Measurements from ENCODE around the gene ACSM5.
A peak's percentile ranks its signal among the peaks of the same experiment; 100 is the strongest.

The ACSM5 gene

GRCh38 chr16:20385844-20386832 is 23.2 kb upstream of the ACSM5 start:
- Histone ChIP-seq H3K4me1 (ENCODE audit: control insufficient read depth, low read depth, low read length) (no peaks in the 10 kb centered on the region), H2BK120ac (ENCODE audit: low read depth, low read length) (no peak overlapping the region), H4K8ac (ENCODE audit: low read depth, low read length) (no peak overlapping the region), H3K79me1 (ENCODE audit: low read length) (no peaks in the 10 kb centered on the region), H3K27me3 (ENCODE audit: insufficient read depth, low read length, poor library complexity) (no peaks in the 10 kb centered on the region), H3K4me2 (ENCODE audit: low read length) (peak overlapping the region; percentile 84), H3K4ac (ENCODE audit: low read depth, low read length) (no peak overlapping the region), H3K36me3 (ENCODE audit: control insufficient read depth, insufficient read depth, low read length) (no peaks in the 10 kb centered on the region), H3K27ac (ENCODE audit: low read depth, low read length) (no peak overlapping the region), H3K56ac (ENCODE audit: low read length) (peak overlapping the region; percentile 81), H3K9ac (ENCODE audit: low read length) (peak overlapping the region; percentile 60), H4K5ac (ENCODE audit: low read length) (no peak overlapping the region), H3K4me3 (ENCODE audit: low read length) (peak overlapping the region; percentile 22), H2BK15ac (replicated peaks; ENCODE audit: low read depth) (no peak overlapping the region), H2BK5ac (ENCODE audit: low read length) (no peak overlapping the region), H3K18ac (ENCODE audit: low read length) (no peak overlapping the region), H3K23ac (ENCODE audit: low read length) (no peak overlapping the region), H2AK5ac (ENCODE audit: low read length) (no peak overlapping the region), H3K79me2 (ENCODE audit: control insufficient read depth, insufficient read depth, low read length) (no peaks in the 10 kb centered on the region)
- peak; percentile 70 for DNase-seq
- WGBS (ENCODE audit: extremely low coverage, insufficient coverage, low lambda C conversion rate): no CpG with 5 or more reads among the region's 30 CpGs

GRCh38 chr16:20387978-20388377 is 21.4 kb upstream of the ACSM5 start:
- Histone ChIP-seq H3K56ac (ENCODE audit: low read length) (no peak overlapping the region), H2AK5ac (ENCODE audit: low read length) (no peak overlapping the region), H3K27me3 (ENCODE audit: insufficient read depth, low read length, poor library complexity) (no peaks in the 10 kb centered on the region), H3K23ac (ENCODE audit: low read length) (no peak overlapping the region), H3K4me3 (ENCODE audit: low read length) (no peak overlapping the region), H4K8ac (ENCODE audit: low read depth, low read length) (no peak overlapping the region), H3K4me2 (ENCODE audit: low read length) (no peak overlapping the region), H3K79me2 (ENCODE audit: control insufficient read depth, insufficient read depth, low read length) (no peaks in the 10 kb centered on the region), H2BK5ac (ENCODE audit: low read length) (no peak overlapping the region), H3K27ac (ENCODE audit: low read depth, low read length) (no peak overlapping the region), H3K18ac (ENCODE audit: low read length) (no peak overlapping the region), H3K9ac (ENCODE audit: low read length) (no peak overlapping the region), H3K79me1 (ENCODE audit: low read length) (no peaks in the 10 kb centered on the region), H4K5ac (ENCODE audit: low read length) (no peak overlapping the region), H3K4ac (ENCODE audit: low read depth, low read length) (no peak overlapping the region), H2BK15ac (replicated peaks; ENCODE audit: low read depth) (no peak overlapping the region), H3K36me3 (ENCODE audit: control insufficient read depth, insufficient read depth, low read length) (no peaks in the 10 kb centered on the region), H3K4me1 (ENCODE audit: control insufficient read depth, low read depth, low read length) (no peaks in the 10 kb centered on the region), H2BK120ac (ENCODE audit: low read depth, low read length) (no peak overlapping the region)
- no peak for DNase-seq
- no CpG with 5 or more reads among the region's 3 CpGs for WGBS (ENCODE audit: extremely low coverage, insufficient coverage, low lambda C conversion rate)

- H3K9ac ChIP-seq (ENCODE audit: low read length): no peak overlapping the region
- WGBS (ENCODE audit: extremely low coverage, insufficient coverage, low lambda C conversion rate): no CpG with 5 or more reads among the region's 1 CpG
- no peak overlapping the region for H2AK5ac ChIP-seq (ENCODE audit: low read length)
- no peak overlapping the region for H2BK5ac ChIP-seq (ENCODE audit: low read length)
- H3K79me2 ChIP-seq (ENCODE audit: control insufficient read depth, insufficient read depth, low read length): no peaks in the 10 kb centered on the region
- H3K56ac ChIP-seq (ENCODE audit: low read length): no peak overlapping the region
- no peak overlapping the region for H2BK15ac ChIP-seq (replicated peaks; ENCODE audit: low read depth)
- no peak overlapping the region for H3K27ac ChIP-seq (ENCODE audit: low read depth, low read length)
- H2BK120ac ChIP-seq (ENCODE audit: low read depth, low read length): no peak overlapping the region
- no peak overlapping the region for H3K4ac ChIP-seq (ENCODE audit: low read depth, low read length)
- H3K4me3 ChIP-seq (ENCODE audit: low read length): no peak overlapping the region
- no peak for DNase-seq
- no peaks in the 10 kb centered on the region for H3K36me3 ChIP-seq (ENCODE audit: control insufficient read depth, insufficient read depth, low read length)
- H3K4me2 ChIP-seq (ENCODE audit: low read length): no peak overlapping the region
- H4K5ac ChIP-seq (ENCODE audit: low read length): no peak overlapping the region
- H3K79me1 ChIP-seq (ENCODE audit: low read length): no peaks in the 10 kb centered on the region
- no peak overlapping the region for H4K8ac ChIP-seq (ENCODE audit: low read depth, low read length)
- no peak overlapping the region for H3K18ac ChIP-seq (ENCODE audit: low read length)
- H3K27me3 ChIP-seq (ENCODE audit: insufficient read depth, low read length, poor library complexity): no peaks in the 10 kb centered on the region
- no peak overlapping the region for H3K23ac ChIP-seq (ENCODE audit: low read length)
- H3K4me1 ChIP-seq (ENCODE audit: control insufficient read depth, low read depth, low read length): no peaks in the 10 kb centered on the region
Measured at GRCh38 chr16:20388854-20389253, 20.5 kb upstream of the ACSM5 start.

GRCh38 chr16:20391045-20391444 is 18.3 kb upstream of the ACSM5 start:
- no peaks in the 10 kb centered on the region for H3K27me3 ChIP-seq (ENCODE audit: insufficient read depth, low read length, poor library complexity)

GRCh38 chr16:20393801-20394577 is 15.3 kb upstream of the ACSM5 start:
- no peaks in the 10 kb centered on the region for H3K79me1 ChIP-seq (ENCODE audit: low read length)
- no peaks in the 10 kb centered on the region for H3K79me2 ChIP-seq (ENCODE audit: control insufficient read depth, insufficient read depth, low read length)
- no peak overlapping the region for H3K56ac ChIP-seq (ENCODE audit: low read length)
- no peak overlapping the region for H3K23ac ChIP-seq (ENCODE audit: low read length)
- no peak overlapping the region for H3K18ac ChIP-seq (ENCODE audit: low read length)
- DNase-seq: no peak
- H3K36me3 ChIP-seq (ENCODE audit: control insufficient read depth, insufficient read depth, low read length): no peaks in the 10 kb centered on the region
- no peak overlapping the region for H3K9ac ChIP-seq (ENCODE audit: low read length)
- no peak overlapping the region for H3K4ac ChIP-seq (ENCODE audit: low read depth, low read length)
- H2BK5ac ChIP-seq (ENCODE audit: low read length): no peak overlapping the region
- H2AK5ac ChIP-seq (ENCODE audit: low read length): no peak overlapping the region
- no CpG with 5 or more reads among the region's 2 CpGs for WGBS (ENCODE audit: extremely low coverage, insufficient coverage, low lambda C conversion rate)
- no peaks in the 10 kb centered on the region for H3K27me3 ChIP-seq (ENCODE audit: insufficient read depth, low read length, poor library complexity)
- H4K5ac ChIP-seq (ENCODE audit: low read length): no peak overlapping the region
- H2BK120ac ChIP-seq (ENCODE audit: low read depth, low read length): no peak overlapping the region
- no peak overlapping the region for H3K4me3 ChIP-seq (ENCODE audit: low read length)
- no peak overlapping the region for H4K8ac ChIP-seq (ENCODE audit: low read depth, low read length)
- H3K4me2 ChIP-seq (ENCODE audit: low read length): no peak overlapping the region
- H3K27ac ChIP-seq (ENCODE audit: low read depth, low read length): no peak overlapping the region
- H2BK15ac ChIP-seq (replicated peaks; ENCODE audit: low read depth): no peak overlapping the region
- H3K4me1 ChIP-seq (ENCODE audit: control insufficient read depth, low read depth, low read length): no peaks in the 10 kb centered on the region

More at GRCh38 chr16:20391045-20391444, 18.3 kb upstream of the ACSM5 start:
- H3K9ac ChIP-seq (ENCODE audit: low read length): no peak overlapping the region
- no peak overlapping the region for H2BK5ac ChIP-seq (ENCODE audit: low read length)
- H4K5ac ChIP-seq (ENCODE audit: low read length): no peak overlapping the region
- no peak overlapping the region for H2AK5ac ChIP-seq (ENCODE audit: low read length)
- no peak overlapping the region for H3K18ac ChIP-seq (ENCODE audit: low read length)
- H3K79me2 ChIP-seq (ENCODE audit: control insufficient read depth, insufficient read depth, low read length): no peaks in the 10 kb centered on the region
- no peaks in the 10 kb centered on the region for H3K36me3 ChIP-seq (ENCODE audit: control insufficient read depth, insufficient read depth, low read length)
- H3K27ac ChIP-seq (ENCODE audit: low read depth, low read length): no peak overlapping the region
- H3K23ac ChIP-seq (ENCODE audit: low read length): no peak overlapping the region
- no peak overlapping the region for H3K56ac ChIP-seq (ENCODE audit: low read length)
- no peak overlapping the region for H3K4ac ChIP-seq (ENCODE audit: low read depth, low read length)
- no peak overlapping the region for H2BK120ac ChIP-seq (ENCODE audit: low read depth, low read length)
- DNase-seq: no peak
- no peaks in the 10 kb centered on the region for H3K4me1 ChIP-seq (ENCODE audit: control insufficient read depth, low read depth, low read length)
- H2BK15ac ChIP-seq (replicated peaks; ENCODE audit: low read depth): no peak overlapping the region
- H4K8ac ChIP-seq (ENCODE audit: low read depth, low read length): no peak overlapping the region
- no peaks in the 10 kb centered on the region for H3K79me1 ChIP-seq (ENCODE audit: low read length)
- H3K4me2 ChIP-seq (ENCODE audit: low read length): no peak overlapping the region
- 100% methylated on average over 1 of the region's 5 CpGs for WGBS (ENCODE audit: extremely low coverage, insufficient coverage, low lambda C conversion rate)
- no peak overlapping the region for H3K4me3 ChIP-seq (ENCODE audit: low read length)

All from mesendoderm (in vitro differentiated cells).